ENCODE results near the gene COL5A3. TPM values are rescaled to one million over a fixed set of nuclear protein-coding genes. Genes with fewer than 3 reads are reported as not detected.
"Not testable (repeated sequence)": the region's sequence is repeated elsewhere in the genome, so short reads cannot be mapped to it uniquely, and the experiment has no call there.

Gene COL5A3
- total RNA-seq, 1 donor from 2014 or later: not detected

GRCh38 chr19:9937001-9937411, 73.3 kb downstream of the COL5A3 start:
- no peak for DNase-seq (ENCODE audit: low read depth)

GRCh38 chr19:9936326-9937000, 73.8 kb downstream of the COL5A3 start, which contains the start of gene OLFM2:
Gene OLFM2, minus strand, starts transcription at chr19:9936515. Its CDS starts 149 bp downstream, at chr19:9936366.
- no peak for DNase-seq (ENCODE audit: low read depth)

GRCh38 chr19:9935506-9936325, 74.6 kb downstream of the COL5A3 start:
- DNase-seq (ENCODE audit: low read depth): no peak

GRCh38 chr19:9934132-9934950, 76.0 kb downstream of the COL5A3 start:
- no peak for DNase-seq (ENCODE audit: low read depth)

GRCh38 chr19:9932835-9933234, 77.5 kb downstream of the COL5A3 start:
- DNase-seq (ENCODE audit: low read depth): no peak

- no peak for DNase-seq (ENCODE audit: low read depth)
Measured at GRCh38 chr19:9931629-9932028, 78.7 kb downstream of the COL5A3 start.

- no peak for DNase-seq (ENCODE audit: low read depth)
Measured at GRCh38 chr19:9923440-9923839, 86.9 kb downstream of the COL5A3 start.

- not testable (repeated sequence) for DNase-seq (ENCODE audit: low read depth)
Measured at GRCh38 chr19:9922782-9923379, 87.4 kb downstream of the COL5A3 start.

- DNase-seq (ENCODE audit: low read depth): peak; percentile 9
Measured at GRCh38 chr19:9917321-9917720, 93.0 kb downstream of the COL5A3 start.

GRCh38 chr19:9916719-9917118, 93.6 kb downstream of the COL5A3 start:
- DNase-seq (ENCODE audit: low read depth): no peak

GRCh38 chr19:9914315-9915207, 95.7 kb downstream of the COL5A3 start:
- peak; percentile 33 for DNase-seq (ENCODE audit: low read depth)

GRCh38 chr19:9914001-9914314, 96.3 kb downstream of the COL5A3 start:
- DNase-seq (ENCODE audit: low read depth): no peak

GRCh38 chr19:9913237-9914000, 96.9 kb downstream of the COL5A3 start:
- DNase-seq (ENCODE audit: low read depth): no peak

GRCh38 chr19:9912551-9913236, 97.6 kb downstream of the COL5A3 start:
- no peak for DNase-seq (ENCODE audit: low read depth)

- no peak for DNase-seq (ENCODE audit: low read depth)
Measured at GRCh38 chr19:9911524-9912185, 98.6 kb downstream of the COL5A3 start.

- no peak for DNase-seq (ENCODE audit: low read depth)
Measured at GRCh38 chr19:9910625-9911024, 99.7 kb downstream of the COL5A3 start.

Measured in renal cortical epithelial cell (primary cell).